ENCODE data around the gene MYO18B. TPM values are rescaled to one million over a fixed set of nuclear protein-coding genes. Genes with fewer than 3 reads are reported as not detected.
A peak's percentile ranks its signal among the peaks of the same experiment; 100 is the strongest.

The MYO18B gene
- total RNA-seq, 2 donors from 2014 or later, result 0.43 to 1.0 TPM

DNA sequence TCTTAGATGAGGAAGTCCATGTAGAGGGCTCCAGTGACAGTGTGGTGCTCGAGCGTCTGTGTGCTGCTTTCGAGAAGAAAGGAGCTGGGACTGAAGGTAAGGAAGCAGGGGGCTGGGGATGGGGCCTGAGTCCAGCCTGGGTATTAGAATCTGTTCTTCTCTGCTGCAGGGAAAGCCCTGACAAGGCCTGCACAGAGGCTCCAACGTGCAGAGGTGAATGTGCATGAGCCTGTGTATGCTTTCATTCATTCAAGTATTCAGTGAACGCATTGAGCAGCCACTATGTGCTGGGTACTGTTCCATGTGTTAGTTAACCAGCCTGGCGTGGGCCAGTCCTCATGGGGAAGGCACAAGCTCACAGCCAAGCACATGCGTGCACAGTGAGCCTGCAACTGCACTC lies 93.4 kb downstream of the MYO18B start:
- Mint-ChIP-seq H3K27ac (no peak overlapping the region), H3K4me3 (no peak overlapping the region), H3K4me1 (ENCODE audit: low read depth in 2 of 2) (no peaks in the 10 kb centered on the region), H3K27me3 (peaks cover 3 to 7% of the 10 kb centered on the region in 2 donors), H3K9me3 (no peaks in the 10 kb centered on the region), H3K36me3 (no peaks in the 10 kb centered on the region)
- ATAC-seq, result peak in 1 of 2 donors; percentile 24
- peak; percentile 25 for DNase-seq (ENCODE audit: low spot score)

DNA sequence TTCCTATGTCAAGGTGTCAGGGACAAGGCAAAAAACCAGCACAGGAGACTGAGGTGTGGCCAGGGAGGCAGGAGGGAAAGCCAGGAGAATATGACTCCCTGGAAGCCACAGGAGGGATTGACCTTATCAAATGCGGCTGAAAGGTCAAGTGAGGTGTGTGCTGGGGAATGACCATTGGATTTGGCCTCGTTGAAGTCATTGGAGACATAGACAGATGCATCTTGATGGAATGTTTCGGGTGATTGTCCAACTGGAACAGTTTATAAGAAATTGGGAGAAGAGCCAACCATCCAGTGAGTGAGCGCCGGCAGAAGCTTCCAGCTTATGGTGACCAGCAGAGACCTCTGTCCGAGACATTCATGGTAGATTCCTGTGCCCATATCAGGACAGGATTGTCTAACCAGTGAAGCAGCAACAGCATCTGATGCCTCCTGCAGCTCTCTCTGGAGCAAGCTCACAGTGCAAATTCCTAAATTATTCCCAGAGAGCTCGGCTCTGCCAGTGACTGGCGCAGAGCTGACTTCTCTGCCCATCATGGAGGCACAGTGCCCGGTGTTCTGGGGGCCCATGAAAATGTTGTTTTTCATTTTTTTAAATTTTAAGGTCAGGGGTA lies 95.4 kb downstream of the MYO18B start:
- peaks cover 3 to 7% of the 10 kb centered on the region in 2 donors for H3K27me3 Mint-ChIP-seq
- ATAC-seq, result no peak
- DNase-seq (ENCODE audit: low spot score), result no peak
- H3K9me3 Mint-ChIP-seq, result no peaks in the 10 kb centered on the region
- no peak overlapping the region for H3K4me3 Mint-ChIP-seq
- no peak overlapping the region for H3K27ac Mint-ChIP-seq
- no peaks in the 10 kb centered on the region for H3K36me3 Mint-ChIP-seq
- no peaks in the 10 kb centered on the region for H3K4me1 Mint-ChIP-seq (ENCODE audit: low read depth in 2 of 2)

DNA sequence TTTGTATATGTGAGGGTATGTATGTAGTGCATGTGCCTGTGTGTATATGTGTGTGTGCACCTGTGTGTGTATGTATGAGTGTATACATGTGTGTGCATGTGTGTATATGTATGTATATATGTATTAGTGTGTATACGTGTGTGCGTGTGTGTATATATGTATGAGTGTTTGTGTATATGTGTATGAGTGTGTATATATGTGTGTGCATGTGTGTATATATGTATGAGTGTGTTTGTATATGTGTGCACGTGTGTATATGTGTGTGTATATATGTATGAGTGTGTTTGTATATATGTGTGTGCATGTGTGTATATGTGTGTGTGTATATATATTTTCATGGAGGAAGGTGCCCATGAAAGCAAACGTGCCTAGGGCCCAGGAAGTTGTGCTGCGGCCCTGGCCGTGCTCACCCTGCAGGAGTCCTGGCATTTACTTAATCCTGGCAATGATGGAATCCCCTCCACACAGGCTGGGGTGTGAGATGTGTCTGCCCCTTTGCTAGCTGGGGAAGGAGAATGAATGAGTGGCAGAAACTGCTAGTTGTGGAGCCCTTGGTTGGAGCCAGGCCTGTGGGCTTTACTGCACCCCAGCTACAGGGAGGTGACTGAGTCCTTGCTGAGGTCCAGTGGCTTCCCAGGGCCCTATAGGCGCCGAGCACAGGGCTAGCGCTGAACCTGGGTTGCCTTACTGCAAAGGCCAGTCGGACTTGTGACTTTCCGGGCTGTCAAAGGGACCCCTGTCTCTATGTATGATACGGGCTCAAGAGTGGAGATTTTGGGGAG lies 97.2 kb downstream of the MYO18B start:
- H3K9me3 Mint-ChIP-seq, result no peaks in the 10 kb centered on the region

DNA sequence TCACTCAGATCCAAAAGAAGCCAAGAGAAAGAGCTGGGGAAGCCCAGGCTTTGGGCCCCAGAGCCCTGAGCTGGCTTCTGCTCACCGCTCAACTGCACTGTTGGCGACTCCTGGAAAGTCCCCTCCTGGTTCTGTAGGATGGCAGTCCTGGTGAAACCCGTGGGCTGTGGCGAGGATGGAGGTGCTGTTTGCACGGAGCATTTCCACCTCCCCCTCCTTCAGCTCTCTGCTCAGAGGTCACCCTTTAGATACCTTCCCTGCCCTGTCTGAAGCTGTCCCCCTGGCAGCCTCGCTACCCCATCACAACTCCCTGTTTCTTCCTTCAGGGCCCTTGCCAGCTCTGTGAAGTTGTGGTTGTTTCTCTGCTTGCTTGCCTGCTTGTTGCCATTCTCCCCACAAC lies 97.8 kb downstream of the MYO18B start:
- no peaks in the 10 kb centered on the region for H3K9me3 Mint-ChIP-seq
- H3K4me1 Mint-ChIP-seq (ENCODE audit: low read depth in 2 of 2), result no peaks in the 10 kb centered on the region
- no peak overlapping the region for H3K27ac Mint-ChIP-seq
- no peaks in the 10 kb centered on the region for H3K36me3 Mint-ChIP-seq
- H3K4me3 Mint-ChIP-seq, result no peak overlapping the region
- no peak for ATAC-seq
- peaks cover 3 to 7% of the 10 kb centered on the region in 2 donors for H3K27me3 Mint-ChIP-seq
- no peak for DNase-seq (ENCODE audit: low spot score)

More for the DNA sequence above, 97.2 kb downstream of the MYO18B start:
- H3K4me3 Mint-ChIP-seq, result no peak overlapping the region
- H3K4me1 Mint-ChIP-seq (ENCODE audit: low read depth in 2 of 2), result no peaks in the 10 kb centered on the region
- no peak overlapping the region for H3K27ac Mint-ChIP-seq
- ATAC-seq, result no peak
- no peaks in the 10 kb centered on the region for H3K36me3 Mint-ChIP-seq
- H3K27me3 Mint-ChIP-seq, result peaks cover 3 to 7% of the 10 kb centered on the region in 2 donors
- no peak for DNase-seq (ENCODE audit: low spot score)

DNA sequence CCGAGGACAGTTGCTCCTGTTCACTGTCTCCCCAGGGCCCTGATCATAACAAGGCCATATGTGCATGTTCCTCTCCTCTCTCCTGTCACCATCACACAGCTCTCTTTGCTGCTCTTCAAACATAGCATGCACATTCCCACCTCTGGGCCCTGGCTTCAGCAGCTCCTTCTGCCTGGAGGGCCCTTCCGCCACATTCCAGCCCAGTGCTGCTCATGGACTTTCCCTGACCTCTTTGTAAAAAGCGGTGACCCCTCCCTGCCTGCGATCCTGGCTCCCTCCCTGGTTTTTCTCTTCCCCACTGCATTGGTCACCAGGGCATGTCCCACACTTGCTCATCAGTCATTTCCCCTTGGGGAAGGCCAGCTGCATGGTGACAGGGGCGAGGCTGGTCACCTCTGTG lies 98.2 kb downstream of the MYO18B start:
- DNase-seq (ENCODE audit: low spot score) (no peak), ATAC-seq (no peak)
- H3K27me3 Mint-ChIP-seq, result peaks cover 3 to 7% of the 10 kb centered on the region in 2 donors
- no peaks in the 10 kb centered on the region for H3K4me1 Mint-ChIP-seq (ENCODE audit: low read depth in 2 of 2)
- H3K9me3 Mint-ChIP-seq, result no peaks in the 10 kb centered on the region
- H3K4me3 Mint-ChIP-seq, result no peak overlapping the region
- no peak overlapping the region for H3K27ac Mint-ChIP-seq
- H3K36me3 Mint-ChIP-seq, result no peaks in the 10 kb centered on the region

DNA sequence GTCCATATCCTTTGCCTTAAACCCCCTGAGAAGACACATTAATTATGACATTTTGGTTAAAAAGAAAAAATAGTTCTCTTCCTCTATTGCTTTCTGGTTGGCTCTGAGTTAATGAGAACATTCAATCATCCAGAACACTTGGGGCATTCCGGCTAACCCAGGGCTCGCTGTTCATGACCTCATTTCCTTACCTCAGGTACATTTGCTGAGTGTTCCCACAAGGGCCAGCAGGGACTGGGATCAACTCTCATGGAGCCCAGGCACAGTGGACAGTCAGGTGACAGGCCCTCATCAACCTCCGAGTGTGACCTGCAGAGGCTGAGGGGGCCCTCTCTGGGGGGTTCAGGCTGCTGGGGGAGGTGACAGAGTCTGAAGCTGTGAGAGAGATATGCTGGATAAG lies 98.9 kb downstream of the MYO18B start:
- no peak overlapping the region for H3K4me3 Mint-ChIP-seq
- H3K27ac Mint-ChIP-seq, result no peak overlapping the region
- no peaks in the 10 kb centered on the region for H3K9me3 Mint-ChIP-seq
- H3K36me3 Mint-ChIP-seq, result no peaks in the 10 kb centered on the region
- ATAC-seq (no peak), DNase-seq (ENCODE audit: low spot score) (no peak)
- H3K4me1 Mint-ChIP-seq (ENCODE audit: low read depth in 2 of 2), result no peaks in the 10 kb centered on the region
- peaks cover under 1 to 2% of the 10 kb centered on the region in 2 donors for H3K27me3 Mint-ChIP-seq

DNA sequence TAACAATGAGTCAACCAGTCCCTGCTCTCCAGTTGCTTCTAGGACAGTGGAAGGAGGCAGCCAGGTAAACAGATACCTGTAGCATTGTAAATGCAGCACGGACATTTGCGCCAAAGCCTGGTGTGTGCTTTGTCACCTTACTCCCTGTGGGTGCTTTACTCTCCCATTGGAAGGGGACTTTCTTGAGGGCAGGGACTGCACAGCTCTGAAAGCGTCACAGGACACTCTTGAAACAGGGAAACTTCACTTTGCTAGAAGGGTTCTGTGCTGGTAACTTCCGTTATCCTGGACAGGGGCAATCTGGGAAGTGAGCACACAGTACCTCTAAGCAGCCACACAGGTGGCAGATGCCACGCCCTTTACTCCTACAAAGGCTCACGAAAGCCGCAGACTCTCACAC lies 99.8 kb downstream of the MYO18B start:
- no peaks in the 10 kb centered on the region for H3K4me1 Mint-ChIP-seq (ENCODE audit: low read depth in 2 of 2)
- no peak overlapping the region for H3K27ac Mint-ChIP-seq
- H3K27me3 Mint-ChIP-seq, result no peaks in the 10 kb centered on the region
- H3K36me3 Mint-ChIP-seq, result no peaks in the 10 kb centered on the region
- DNase-seq (ENCODE audit: low spot score) (peak; percentile 8), ATAC-seq (no peak)
- H3K9me3 Mint-ChIP-seq, result no peaks in the 10 kb centered on the region
- no peak overlapping the region for H3K4me3 Mint-ChIP-seq

DNA sequence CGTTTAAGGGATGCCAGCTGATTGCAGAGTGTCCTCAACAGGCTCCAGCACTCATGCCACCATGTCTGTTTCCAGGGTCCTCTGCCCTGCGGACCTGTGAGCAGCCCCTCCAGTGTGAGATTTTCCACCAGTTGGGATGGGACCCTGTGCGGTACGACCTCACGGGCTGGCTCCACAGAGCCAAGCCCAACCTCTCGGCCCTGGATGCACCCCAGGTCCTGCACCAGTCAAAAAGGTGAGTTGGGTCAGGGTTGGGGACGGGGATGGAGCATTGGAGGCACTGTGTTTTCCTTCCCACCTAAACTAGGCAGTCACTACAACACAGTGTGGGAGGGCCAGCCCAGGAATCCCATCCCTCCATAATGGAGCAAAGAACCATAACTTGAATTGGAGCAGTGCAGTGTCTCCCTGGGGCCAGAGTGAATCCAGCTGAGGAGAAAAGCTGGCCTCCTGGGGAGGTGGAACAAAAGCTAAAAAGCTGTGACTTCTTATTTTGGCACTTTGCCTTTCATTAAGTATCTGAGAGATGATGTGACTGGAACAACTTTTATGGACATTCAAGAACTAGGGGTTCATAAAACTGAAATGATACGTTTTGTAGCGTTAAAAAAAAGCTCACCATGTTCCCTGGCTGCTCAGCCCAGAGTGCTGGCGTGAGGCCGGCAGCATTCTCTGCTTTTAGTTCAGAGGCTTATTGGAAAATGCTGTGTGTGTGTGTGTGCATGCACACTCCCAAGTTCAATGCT lies 101.8 kb downstream of the MYO18B start:
- Mint-ChIP-seq H3K9me3 (no peaks in the 10 kb centered on the region), H3K27ac (no peak overlapping the region), H3K4me3 (no peak overlapping the region), H3K36me3 (no peaks in the 10 kb centered on the region), H3K27me3 (no peaks in the 10 kb centered on the region), H3K4me1 (ENCODE audit: low read depth in 2 of 2) (no peaks in the 10 kb centered on the region)
- no peak for DNase-seq (ENCODE audit: low spot score)
- ATAC-seq, result no peak

DNA sequence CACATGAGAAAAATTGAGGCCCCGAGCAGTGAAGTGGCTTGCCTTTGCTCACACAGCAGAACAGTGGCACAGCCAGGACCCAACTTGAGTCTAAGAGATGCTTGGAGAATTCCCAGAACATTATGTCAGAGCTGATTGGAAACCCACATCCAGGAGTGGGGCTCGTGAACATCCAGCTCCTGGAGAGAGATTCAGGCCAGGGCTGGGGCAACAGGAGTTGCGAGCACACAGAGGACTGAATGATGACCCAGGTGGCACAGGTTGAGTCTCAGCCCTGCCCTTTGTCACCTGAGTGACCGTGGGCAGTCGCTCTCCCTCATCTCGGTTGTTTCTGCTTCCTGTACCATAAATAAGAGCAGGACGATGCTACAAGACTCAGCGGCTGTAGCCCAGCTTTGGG lies 102.6 kb downstream of the MYO18B start:
- Mint-ChIP-seq H3K36me3 (no peaks in the 10 kb centered on the region), H3K9me3 (no peaks in the 10 kb centered on the region), H3K27ac (no peak overlapping the region), H3K27me3 (no peaks in the 10 kb centered on the region), H3K4me1 (ENCODE audit: low read depth in 2 of 2) (no peaks in the 10 kb centered on the region), H3K4me3 (no peak overlapping the region)
- ATAC-seq (no peak), DNase-seq (ENCODE audit: low spot score) (peak; percentile 16)

DNA sequence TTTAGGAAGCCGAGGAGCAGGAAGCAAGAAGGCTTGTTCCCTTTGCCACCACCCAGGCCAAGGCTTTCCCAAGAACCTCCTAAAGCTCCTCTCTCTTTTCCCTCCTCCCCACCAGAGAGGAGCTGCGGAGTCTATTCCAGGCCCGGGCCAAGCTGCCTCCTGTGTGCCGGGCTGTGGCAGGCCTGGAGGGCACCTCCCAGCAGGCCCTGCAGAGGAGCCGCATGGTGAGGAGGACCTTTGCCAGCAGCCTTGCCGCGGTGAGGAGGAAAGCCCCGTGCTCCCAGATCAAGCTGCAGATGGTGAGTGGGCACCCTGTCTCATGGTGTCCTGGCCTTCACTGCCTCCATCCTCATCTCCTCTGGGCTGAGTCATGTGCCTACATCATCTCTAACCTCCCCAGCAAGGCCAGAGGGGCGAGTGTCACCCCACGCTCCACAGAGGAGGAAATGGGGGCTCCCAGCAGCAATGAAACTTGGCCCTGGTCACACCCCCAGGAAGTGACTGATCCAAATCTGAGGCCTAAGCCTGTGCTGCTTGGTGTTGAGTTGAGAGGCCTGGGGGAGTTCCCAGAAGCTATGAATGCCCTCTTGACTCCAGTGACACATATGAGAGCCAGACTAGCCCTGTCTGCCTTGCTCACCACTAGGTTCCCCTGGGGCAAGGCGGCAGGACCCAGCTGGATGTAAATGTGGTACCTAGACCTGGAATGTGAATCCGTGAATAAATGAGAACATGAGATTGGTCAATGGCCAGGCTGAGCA lies 104.2 kb downstream of the MYO18B start:
- peak in 1 of 2 donors; percentile 24 for ATAC-seq

DNA sequence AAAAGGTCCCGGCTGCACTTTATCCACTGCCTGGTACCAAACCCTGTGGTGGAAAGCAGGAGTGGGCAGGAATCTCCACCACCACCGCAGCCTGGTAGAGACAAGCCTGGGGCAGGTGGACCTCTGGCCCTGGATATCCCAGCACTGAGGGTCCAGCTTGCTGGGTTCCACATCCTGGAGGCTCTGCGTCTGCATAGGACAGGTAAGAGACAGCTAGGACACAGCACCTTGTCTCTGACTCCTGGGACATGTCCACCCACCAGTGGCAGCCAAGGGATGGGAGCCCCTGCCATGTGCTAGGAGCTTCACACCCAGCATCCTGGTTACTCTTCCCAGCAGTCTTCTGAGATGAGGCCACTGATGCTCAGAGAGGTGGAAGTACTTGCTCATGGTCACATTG lies 105.5 kb downstream of the MYO18B start:
- Mint-ChIP-seq H3K27me3 (peaks cover 5 to 7% of the 10 kb centered on the region in 2 donors), H3K4me3 (no peak overlapping the region), H3K36me3 (no peaks in the 10 kb centered on the region), H3K9me3 (no peaks in the 10 kb centered on the region), H3K4me1 (ENCODE audit: low read depth in 2 of 2) (no peaks in the 10 kb centered on the region), H3K27ac (no peak overlapping the region)
- peak; percentile 59 for DNase-seq (ENCODE audit: low spot score)
- ATAC-seq, result no peak

More for the DNA sequence above, 104.2 kb downstream of the MYO18B start:
- Mint-ChIP-seq H3K9me3 (no peaks in the 10 kb centered on the region), H3K36me3 (no peaks in the 10 kb centered on the region), H3K4me3 (no peak overlapping the region), H3K4me1 (ENCODE audit: low read depth in 2 of 2) (no peaks in the 10 kb centered on the region), H3K27ac (no peak overlapping the region), H3K27me3 (no peaks in the 10 kb centered on the region)
- DNase-seq (ENCODE audit: low spot score), result peak; percentile 58

DNA sequence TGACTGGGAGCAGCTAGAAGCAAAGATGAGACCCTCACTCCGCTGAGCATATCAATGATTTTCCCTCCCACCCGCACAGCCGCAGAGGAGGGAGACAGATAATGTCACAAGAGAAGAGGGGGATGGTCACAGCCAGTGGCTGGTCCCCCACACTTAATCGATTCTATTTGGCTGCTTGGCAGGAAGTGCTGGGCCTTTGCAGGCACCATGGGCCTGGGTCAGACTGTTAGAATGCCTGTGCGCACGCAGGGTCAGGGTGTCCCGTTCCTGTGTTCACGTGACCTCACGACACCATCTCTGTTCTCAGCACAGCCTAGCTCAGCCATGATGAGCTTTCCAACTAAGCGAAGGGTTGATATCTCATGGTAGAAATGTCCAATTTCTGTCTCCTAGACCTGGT lies 107.0 kb downstream of the MYO18B start:
- no peaks in the 10 kb centered on the region for H3K36me3 Mint-ChIP-seq
- no peak overlapping the region for H3K27ac Mint-ChIP-seq
- H3K27me3 Mint-ChIP-seq, result peaks cover 6 to 7% of the 10 kb centered on the region in 2 donors
- ATAC-seq, result no peak
- DNase-seq (ENCODE audit: low spot score), result no peak
- H3K9me3 Mint-ChIP-seq, result no peaks in the 10 kb centered on the region
- no peak overlapping the region for H3K4me3 Mint-ChIP-seq
- no peaks in the 10 kb centered on the region for H3K4me1 Mint-ChIP-seq (ENCODE audit: low read depth in 2 of 2)

DNA sequence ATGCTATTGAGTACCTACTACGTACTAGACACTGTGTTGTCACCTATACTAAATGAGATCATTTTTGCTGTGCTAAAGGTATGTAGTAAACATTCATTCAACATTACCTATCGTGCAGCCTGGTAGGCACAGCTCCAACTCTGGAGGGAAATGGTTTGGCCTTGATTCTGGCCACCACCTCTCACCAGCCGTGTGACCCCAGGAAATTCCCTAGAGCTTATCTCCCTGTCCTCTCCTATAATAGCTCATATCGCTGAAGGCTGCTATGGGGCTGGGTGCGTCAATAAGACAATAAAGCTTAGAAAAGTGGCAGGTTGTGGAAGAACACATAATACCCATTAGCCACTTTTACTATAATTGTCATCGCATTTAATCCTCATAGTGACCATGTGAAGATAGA lies 107.5 kb downstream of the MYO18B start:
- no peaks in the 10 kb centered on the region for H3K9me3 Mint-ChIP-seq
- H3K4me3 Mint-ChIP-seq, result no peak overlapping the region
- H3K4me1 Mint-ChIP-seq (ENCODE audit: low read depth in 2 of 2), result no peaks in the 10 kb centered on the region
- peaks cover 7 to 9% of the 10 kb centered on the region in 2 donors for H3K27me3 Mint-ChIP-seq
- DNase-seq (ENCODE audit: low spot score) (peak; percentile 2), ATAC-seq (no peak)
- H3K27ac Mint-ChIP-seq, result no peak overlapping the region
- no peaks in the 10 kb centered on the region for H3K36me3 Mint-ChIP-seq
